Measurements from ENCODE around the gene OXNAD1.

OXNAD1 gene

DNA sequence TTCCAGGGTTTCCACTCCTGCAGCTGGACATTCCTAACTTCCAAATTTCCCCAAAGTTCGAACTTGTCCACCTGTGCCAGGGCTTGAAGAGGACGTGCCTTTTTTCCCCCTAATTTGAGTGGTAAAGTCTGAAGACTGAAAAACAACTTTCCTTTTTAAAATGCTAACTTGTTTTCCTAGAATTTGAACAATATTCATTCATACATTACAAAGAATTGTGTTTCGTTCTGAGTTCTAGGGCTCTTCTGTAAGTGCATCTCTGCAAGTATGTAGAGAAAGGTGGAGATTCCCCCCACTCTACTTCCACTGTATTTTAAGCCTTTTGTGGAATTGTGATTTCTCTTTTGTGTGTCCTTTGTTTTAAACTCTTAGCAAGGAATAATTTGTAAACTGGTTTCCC, 9.7 kb upstream of the OXNAD1 start:
- Mint-ChIP-seq H3K4me1 (peaks cover 17% of the 10 kb centered on the region), H3K9me3 (no peaks in the 10 kb centered on the region), H3K27ac (peak overlapping the region; percentile 82), H3K4me3 (peak overlapping the region; percentile 70), H3K36me3 (peaks cover 22% of the 10 kb centered on the region)
- ATAC-seq (peak; percentile 72), DNase-seq (ENCODE audit: low spot score in 2 of 2) (no peak)

DNA sequence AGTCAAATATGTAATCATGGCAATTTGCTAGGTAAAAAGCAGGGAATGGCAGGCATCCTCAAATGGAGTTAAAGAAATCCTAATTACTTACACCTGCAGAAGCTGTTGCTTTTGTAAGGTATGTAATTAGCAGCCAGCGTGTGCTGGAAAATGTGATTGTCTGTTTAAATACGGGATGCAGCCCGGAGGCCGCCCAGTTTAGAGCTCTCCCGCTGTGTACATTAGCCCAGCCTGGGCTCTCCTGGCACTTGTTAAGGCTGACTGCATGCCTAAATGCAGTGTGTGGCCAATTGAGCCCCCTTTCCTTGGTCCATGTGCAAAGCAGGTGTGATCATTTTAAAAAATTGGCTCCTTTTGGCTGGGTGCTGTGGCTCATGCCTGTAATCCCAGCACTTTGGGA, 9.3 kb upstream of the OXNAD1 start:
- DNase-seq (ENCODE audit: low spot score in 2 of 2) (no peak), ATAC-seq (no peak)
- H3K4me3 Mint-ChIP-seq, result peak overlapping the region; percentile 70
- peaks cover 17% of the 10 kb centered on the region for H3K4me1 Mint-ChIP-seq
- H3K27ac Mint-ChIP-seq, result no peak overlapping the region
- H3K9me3 Mint-ChIP-seq, result no peaks in the 10 kb centered on the region
- peaks cover 24% of the 10 kb centered on the region for H3K36me3 Mint-ChIP-seq

DNA sequence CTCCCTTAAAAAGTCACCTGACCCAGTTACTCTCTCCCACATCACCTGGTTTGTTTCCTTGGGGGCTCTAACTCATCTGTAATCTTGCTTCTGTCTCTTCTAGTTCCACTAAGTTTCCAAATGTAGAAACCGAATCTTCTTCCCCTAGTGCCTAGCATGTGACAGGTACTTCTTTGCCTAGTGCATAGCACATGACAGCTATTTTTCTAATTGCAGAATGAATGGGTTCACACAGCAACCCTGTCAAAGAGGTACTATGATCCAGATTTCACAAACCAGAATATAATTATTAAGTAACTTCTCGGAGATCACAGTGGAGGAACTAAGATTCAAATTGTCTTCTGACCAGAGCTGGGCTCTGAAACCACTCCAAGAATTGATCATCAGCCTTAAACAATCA, 7.7 kb upstream of the OXNAD1 start:
- DNase-seq (ENCODE audit: low spot score in 2 of 2), result no peak
- Mint-ChIP-seq H3K27ac (no peak overlapping the region), H3K4me3 (no peak overlapping the region), H3K4me1 (peaks cover 17% of the 10 kb centered on the region), H3K9me3 (no peaks in the 10 kb centered on the region), H3K36me3 (peaks cover 24% of the 10 kb centered on the region)
- ATAC-seq, result no peak

DNA sequence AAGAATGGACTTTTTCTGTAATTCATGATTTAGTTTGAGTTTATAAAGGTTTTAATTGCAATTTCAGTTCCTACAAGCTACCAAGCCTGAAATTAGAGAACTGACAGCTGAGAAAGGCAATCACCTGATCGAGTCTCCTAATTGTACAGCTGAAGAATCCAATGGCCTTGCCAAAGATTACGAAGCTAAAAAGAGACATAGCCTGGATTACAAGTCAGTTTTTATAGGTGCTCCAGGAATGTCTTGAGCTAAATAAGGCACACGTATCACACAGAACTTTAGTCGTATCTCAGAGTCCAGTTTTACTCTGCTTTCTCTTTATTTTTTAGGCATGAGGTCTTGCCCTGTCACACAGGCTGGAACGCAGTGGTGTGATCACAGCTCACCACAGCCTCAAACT, 6.8 kb upstream of the OXNAD1 start:
- Mint-ChIP-seq H3K4me1 (peaks cover 17% of the 10 kb centered on the region), H3K9me3 (no peaks in the 10 kb centered on the region), H3K27ac (no peak overlapping the region), H3K4me3 (no peak overlapping the region), H3K36me3 (peaks cover 24% of the 10 kb centered on the region)
- DNase-seq (ENCODE audit: low spot score in 2 of 2), result no peak
- no peak for ATAC-seq

DNA sequence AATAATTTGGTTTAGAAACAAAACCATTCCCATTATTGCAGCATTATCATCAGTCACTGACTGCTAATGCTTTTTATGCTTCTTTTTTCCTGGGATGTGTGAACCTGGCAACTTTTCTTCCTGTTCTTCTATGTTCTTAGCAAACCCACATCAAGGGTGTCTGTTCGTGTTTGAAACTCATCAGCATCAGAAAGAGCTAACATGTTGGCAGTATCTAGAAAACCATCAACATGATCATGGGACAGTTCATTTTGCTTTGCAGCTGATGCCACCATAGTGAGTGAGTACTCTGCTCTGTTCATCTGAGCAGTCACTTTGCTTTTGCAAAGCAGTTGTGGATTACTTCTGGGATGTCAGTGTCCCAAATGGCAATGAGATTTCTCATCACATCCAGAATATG, 6.1 kb upstream of the OXNAD1 start:
- H3K27ac Mint-ChIP-seq, result no peak overlapping the region
- peaks cover 19% of the 10 kb centered on the region for H3K4me1 Mint-ChIP-seq
- ATAC-seq (no peak), DNase-seq (ENCODE audit: low spot score in 2 of 2) (no peak)
- no peaks in the 10 kb centered on the region for H3K9me3 Mint-ChIP-seq
- no peak overlapping the region for H3K4me3 Mint-ChIP-seq
- peaks cover 25% of the 10 kb centered on the region for H3K36me3 Mint-ChIP-seq

DNA sequence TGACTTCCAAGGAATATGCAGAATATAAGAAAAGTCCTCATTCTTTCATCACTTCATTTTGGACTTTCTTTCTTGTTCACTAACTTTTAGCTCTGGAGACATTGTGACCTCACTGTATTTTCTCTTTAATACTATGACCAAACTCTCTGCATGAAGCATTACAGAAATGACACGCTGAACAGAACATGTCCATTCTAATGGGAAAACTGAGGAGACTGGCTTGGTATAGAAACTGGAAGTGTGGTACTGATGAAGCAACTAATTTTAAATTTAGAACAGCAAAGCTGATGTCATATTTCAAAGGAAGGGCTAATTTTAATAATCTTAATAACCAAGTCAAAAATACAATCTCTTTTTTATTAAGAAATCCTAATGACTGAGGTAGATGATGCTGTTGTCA, 5.0 kb upstream of the OXNAD1 start:
- peaks cover 14% of the 10 kb centered on the region for H3K4me1 Mint-ChIP-seq
- DNase-seq (ENCODE audit: low spot score in 2 of 2) (no peak), ATAC-seq (no peak)
- no peak overlapping the region for H3K4me3 Mint-ChIP-seq
- peaks cover 37% of the 10 kb centered on the region for H3K36me3 Mint-ChIP-seq
- no peak overlapping the region for H3K27ac Mint-ChIP-seq
- H3K9me3 Mint-ChIP-seq, result no peaks in the 10 kb centered on the region

DNA sequence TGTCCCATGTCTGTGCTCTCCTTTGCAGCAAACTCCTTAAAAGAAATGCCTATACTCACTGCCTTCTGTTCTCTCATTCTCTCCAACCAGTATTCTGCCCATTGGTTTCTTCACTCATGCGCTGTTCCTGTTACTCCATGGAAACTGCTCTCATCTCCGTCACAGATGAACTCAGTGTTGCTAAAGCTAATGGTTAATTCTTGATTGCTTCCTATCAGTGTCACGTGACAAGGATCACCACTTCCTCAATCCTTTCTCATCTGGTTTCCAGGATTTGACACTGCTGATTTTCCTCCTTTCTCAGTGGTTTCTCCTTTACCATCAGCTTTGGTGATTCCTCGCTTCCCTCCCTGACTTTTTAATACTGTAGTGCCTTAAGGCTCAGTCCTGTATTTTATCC, 2.8 kb upstream of the OXNAD1 start:
- no peak overlapping the region for H3K27ac Mint-ChIP-seq
- peaks cover 33% of the 10 kb centered on the region for H3K36me3 Mint-ChIP-seq
- ATAC-seq (no peak), DNase-seq (ENCODE audit: low spot score in 2 of 2) (no peak)
- peaks cover 14% of the 10 kb centered on the region for H3K4me1 Mint-ChIP-seq
- no peaks in the 10 kb centered on the region for H3K9me3 Mint-ChIP-seq
- no peak overlapping the region for H3K4me3 Mint-ChIP-seq

DNA sequence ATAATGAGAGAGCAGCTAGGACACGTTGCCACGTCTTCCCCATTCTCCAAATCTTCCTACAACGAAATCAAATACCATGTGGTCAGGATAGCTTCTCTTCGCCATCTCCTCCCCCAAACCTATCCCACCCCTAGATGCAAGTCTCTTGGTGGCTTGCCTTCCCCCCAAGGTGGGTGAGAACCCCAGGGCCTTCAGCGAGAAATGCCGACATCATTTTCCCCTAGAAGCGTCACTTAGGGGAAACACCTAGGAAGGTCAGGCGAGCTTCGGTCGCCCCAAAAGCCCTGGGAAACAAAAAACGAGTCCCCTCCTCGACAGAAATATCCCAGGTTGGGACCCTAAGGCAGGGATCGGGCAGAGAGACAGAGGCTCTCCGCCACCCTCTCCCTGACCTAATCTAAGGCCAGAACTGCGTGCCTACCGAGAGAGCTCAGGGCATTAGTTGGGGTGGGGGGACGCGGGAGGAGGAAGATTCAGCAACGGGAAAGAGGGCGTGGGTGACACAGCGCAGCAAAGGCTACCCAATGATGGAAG, 771 bp upstream of the OXNAD1 start:
- Mint-ChIP-seq H3K27ac (peak overlapping the region; percentile 98), H3K36me3 (peaks cover 31% of the 10 kb centered on the region), H3K4me1 (peaks cover 20% of the 10 kb centered on the region), H3K9me3 (no peaks in the 10 kb centered on the region), H3K4me3 (peak overlapping the region; percentile 93)
- ATAC-seq (no peak), DNase-seq (ENCODE audit: low spot score in 2 of 2) (no peak)

DNA sequence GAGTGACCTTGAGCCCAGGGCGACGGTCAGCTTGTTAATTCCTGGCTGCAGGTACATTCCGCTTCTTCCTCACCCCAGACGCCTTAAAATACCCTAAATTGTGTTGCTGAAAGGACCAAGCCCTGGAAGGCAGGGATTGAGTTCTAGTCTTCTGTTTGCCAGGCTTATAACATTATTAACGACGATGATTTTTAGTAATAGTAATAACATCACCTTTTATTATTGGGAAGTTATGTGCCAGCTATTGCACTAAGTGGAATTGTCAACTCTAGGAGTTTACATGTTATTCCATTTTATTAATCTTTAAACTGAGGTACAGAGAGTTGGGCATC, 409 bp downstream of the OXNAD1 start:
- Mint-ChIP-seq H3K4me1 (peaks cover 20% of the 10 kb centered on the region), H3K9me3 (no peaks in the 10 kb centered on the region), H3K4me3 (peak overlapping the region; percentile 93), H3K36me3 (peaks cover 31% of the 10 kb centered on the region), H3K27ac (peak overlapping the region; percentile 98)
- no peak for DNase-seq (ENCODE audit: low spot score in 2 of 2)
- no peak for ATAC-seq

DNA sequence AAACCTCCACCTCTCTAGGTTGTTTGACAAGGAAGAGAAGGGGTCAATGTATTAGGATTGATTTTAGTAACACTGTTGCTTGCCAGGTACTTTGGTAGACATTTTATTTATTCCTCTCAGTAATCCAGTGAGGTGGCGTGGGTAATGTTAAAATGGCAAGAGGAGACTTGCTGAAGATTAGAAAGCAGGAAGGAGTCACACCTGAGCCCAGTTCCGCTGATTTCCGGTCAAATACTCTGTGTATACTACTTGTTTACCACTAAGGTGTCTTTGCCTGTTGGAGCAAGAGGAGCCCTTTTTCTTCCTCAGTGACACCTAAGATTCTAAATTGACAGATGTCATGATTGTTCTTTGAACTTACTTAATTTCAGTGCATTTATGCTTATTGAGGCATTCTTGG, 1.7 kb downstream of the OXNAD1 start:
- no peak for ATAC-seq
- Mint-ChIP-seq H3K4me1 (peaks cover 20% of the 10 kb centered on the region), H3K9me3 (no peaks in the 10 kb centered on the region), H3K4me3 (peak overlapping the region; percentile 93), H3K27ac (peak overlapping the region; percentile 70), H3K36me3 (peaks cover 43% of the 10 kb centered on the region)
- peak in 1 of 2 donors; percentile 46 for DNase-seq (ENCODE audit: low spot score in 2 of 2)

DNA sequence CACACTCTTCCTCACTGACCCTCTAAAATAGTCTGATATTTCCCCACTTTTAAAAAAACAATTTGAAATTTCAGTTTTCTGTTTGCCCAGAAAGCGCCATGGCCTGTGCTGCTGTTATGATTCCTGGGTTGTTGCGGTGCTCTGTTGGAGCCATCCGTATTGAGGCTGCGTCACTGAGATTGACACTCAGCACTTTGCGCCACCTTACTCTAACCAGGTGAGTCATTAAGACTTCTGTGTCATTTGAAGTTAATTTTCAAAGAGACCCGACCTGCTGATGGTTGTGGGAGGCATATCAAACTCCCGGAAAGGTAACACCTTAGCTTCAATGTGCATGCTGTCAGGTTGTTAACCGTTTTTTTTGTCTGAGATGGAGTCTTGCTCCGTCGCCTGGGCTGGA, 5.8 kb downstream of the OXNAD1 start:
- Mint-ChIP-seq H3K36me3 (peaks cover 50% of the 10 kb centered on the region), H3K9me3 (no peaks in the 10 kb centered on the region), H3K27ac (no peak overlapping the region), H3K4me1 (peaks cover 13% of the 10 kb centered on the region), H3K4me3 (no peak overlapping the region)
- DNase-seq (ENCODE audit: low spot score in 2 of 2), result no peak
- no peak for ATAC-seq

DNA sequence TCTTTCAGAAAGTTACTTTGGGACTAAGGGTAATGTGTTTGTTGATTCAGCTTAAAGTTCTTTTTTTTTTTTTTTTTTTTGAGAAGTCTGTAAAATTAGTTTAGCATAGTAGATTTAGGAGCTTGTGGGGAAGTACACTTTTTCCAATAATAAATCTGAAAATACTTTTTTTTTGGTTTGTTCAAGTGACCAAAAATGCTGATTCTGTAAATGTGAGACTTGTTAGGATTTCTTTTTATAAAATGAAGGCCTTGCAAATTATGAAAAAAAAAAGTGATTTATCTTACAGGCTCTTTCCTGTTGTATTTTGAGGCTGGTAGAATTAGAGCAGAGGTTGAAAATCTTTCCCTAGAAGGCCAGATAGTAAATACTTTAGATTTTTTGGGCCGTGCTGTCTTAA, 7.6 kb downstream of the OXNAD1 start:
- Mint-ChIP-seq H3K4me3 (no peak overlapping the region), H3K4me1 (peaks cover 1% of the 10 kb centered on the region), H3K36me3 (peaks cover 57% of the 10 kb centered on the region), H3K9me3 (no peaks in the 10 kb centered on the region), H3K27ac (no peak overlapping the region)
- no peak for ATAC-seq
- DNase-seq (ENCODE audit: low spot score in 2 of 2), result no peak

DNA sequence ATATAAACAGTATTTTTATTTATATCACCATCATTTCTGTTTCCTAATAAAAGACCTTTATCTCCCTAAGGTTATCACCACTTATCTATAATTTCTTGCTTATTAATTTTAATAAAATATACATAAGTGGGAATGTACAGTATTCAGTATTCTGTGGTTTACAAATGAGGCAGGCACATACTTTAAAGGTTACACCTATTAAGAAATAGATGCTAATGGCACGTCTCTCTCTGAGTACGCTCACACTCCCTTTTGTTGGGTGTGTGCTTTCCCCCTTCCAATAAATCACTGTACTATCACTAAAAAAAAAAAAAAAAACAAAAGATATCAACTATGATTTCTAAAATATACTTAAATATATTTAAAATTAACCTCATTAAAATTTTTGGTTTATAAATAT, 8.9 kb downstream of the OXNAD1 start:
- Mint-ChIP-seq H3K4me3 (no peak overlapping the region), H3K9me3 (no peaks in the 10 kb centered on the region), H3K36me3 (peaks cover 56% of the 10 kb centered on the region), H3K27ac (no peak overlapping the region), H3K4me1 (no peaks in the 10 kb centered on the region)
- DNase-seq (ENCODE audit: low spot score in 2 of 2) (no peak), ATAC-seq (no peak)

DNA sequence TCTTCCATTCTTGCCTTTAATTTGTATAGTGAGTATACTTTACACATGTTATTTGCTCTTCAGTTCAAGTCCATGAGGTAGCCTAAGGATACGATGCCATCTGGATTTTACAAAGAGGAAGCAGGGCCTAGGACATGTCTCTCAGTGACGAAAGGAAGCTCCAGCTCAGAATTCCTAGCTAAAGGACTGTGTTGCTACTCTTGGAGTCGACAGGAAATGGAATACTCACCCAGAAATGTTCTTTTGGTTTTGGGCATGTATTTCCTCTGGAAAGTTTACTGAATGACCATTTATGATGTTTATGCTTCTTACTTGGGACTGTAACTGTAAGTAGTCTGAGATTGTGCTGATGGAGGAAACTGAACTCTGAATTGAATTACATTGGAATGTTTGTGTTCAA, 12.5 kb downstream of the OXNAD1 start:
- Mint-ChIP-seq H3K27ac (no peak overlapping the region), H3K4me1 (no peaks in the 10 kb centered on the region), H3K9me3 (no peaks in the 10 kb centered on the region), H3K4me3 (no peak overlapping the region), H3K36me3 (peaks cover 31% of the 10 kb centered on the region)
- ATAC-seq, result no peak
- no peak for DNase-seq (ENCODE audit: low spot score in 2 of 2)

DNA sequence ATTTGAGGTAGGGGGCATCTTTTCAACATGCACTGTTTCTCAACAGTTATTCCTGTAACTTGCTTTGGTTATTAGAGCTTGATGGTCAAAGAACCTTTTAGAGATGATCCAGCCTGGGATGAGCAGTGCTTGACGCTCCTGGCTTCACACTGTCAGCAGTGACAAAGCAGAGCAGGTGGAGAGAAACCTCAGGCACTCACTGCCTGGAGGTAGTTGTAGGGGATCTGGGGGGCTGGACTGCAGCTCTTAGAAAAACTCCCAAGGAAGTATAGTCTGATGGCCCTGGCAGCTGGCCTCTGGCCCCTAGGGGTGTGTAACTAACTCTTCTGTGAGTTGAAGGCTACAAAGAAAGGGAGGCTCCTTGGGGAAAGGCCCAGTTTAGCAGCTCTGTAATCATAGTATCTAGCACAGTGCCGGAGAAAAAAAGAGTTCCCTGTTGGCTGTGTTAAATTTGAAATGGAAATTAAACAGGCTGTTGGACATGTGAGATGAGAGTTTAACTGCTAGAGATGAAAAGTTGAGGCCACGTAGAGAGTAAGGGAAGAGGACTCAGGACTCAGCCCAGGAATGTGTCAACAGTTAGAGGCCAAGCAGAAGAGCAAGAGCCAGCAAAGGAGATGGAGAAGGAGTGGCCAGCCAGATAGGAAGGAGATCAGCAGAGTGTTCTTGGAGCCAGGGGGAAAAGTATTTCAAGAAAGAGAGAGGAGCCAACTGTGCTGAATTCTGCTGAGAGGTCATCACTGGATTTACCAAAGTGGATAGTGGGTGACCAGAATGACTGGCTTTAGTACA, 14.2 kb downstream of the OXNAD1 start:
- DNase-seq (ENCODE audit: low spot score in 2 of 2), result no peak
- Mint-ChIP-seq H3K4me3 (no peak overlapping the region), H3K27ac (no peak overlapping the region), H3K9me3 (no peaks in the 10 kb centered on the region), H3K4me1 (peaks cover 6% of the 10 kb centered on the region), H3K36me3 (peaks cover 23% of the 10 kb centered on the region)
- ATAC-seq, result no peak

DNA sequence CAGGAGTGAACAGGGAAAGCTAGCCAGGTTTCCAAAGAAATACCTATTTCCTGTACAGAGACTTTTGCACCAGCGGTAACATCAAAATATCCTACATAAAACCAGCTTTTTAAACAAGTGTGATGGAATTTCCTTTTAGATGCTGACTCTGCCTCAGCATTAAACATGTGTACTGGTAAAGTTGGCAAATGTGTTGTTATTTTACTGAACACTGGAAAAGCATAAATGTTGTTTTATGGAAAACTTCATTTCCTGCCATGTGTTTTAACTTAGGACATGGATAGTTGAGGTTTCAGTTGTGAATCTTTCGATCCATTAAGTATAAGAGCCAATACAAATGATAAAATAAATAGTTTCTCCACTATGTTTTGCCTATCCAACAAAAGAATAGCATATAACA, 15.7 kb downstream of the OXNAD1 start:
- Mint-ChIP-seq H3K4me1 (peaks cover 16% of the 10 kb centered on the region), H3K27ac (no peak overlapping the region), H3K4me3 (no peak overlapping the region), H3K9me3 (no peaks in the 10 kb centered on the region), H3K36me3 (peaks cover 23% of the 10 kb centered on the region)
- DNase-seq (ENCODE audit: low spot score in 2 of 2) (no peak), ATAC-seq (no peak)

Data from stimulated activated effector memory CD8-positive, alpha-beta T cell treated with anti-CD3 and anti-CD28 coated beads, Interleukin-12 subunit alpha, Interleukin-12 subunit beta, amount 100 ng/mL, for 72 hours (primary cell).